SK-N-SH (cell line): Measurements from ENCODE around the gene CDH13. TPM values are rescaled to one million over a fixed set of nuclear protein-coding genes. Genes with fewer than 3 reads are reported as not detected.

Experiments
- CTCF ChIA-PET: fragments of 300-600, 350-600 bp; formaldehyde crosslinking; extraction: SDS; loops from one replicate; lab custom pipeline; 2021; lab: Yijun Ruan, JAX
- POLR2A ChIA-PET: fragments of 350-600 bp; sonication (Branson Sonifier 250); formaldehyde crosslinking; extraction: SDS; loops from one replicate; lab custom pipeline; 2020; ENCODE audit warnings: antibody characterized with exemption, inconsistent platforms; lab: Yijun Ruan, JAX
- DNase-seq: peaks from one replicate; pipeline ENCODE4 v3.0.0; 2012
- H2AFZ ChIP-seq: fragments of 200-600 bp; sonication (generic); 2 replicates; pipeline ENCODE4 v1.8.1; 2016; ENCODE audit warnings: antibody characterized with exemption, mild to moderate bottlenecking, low read depth
- H3F3A ChIP-seq: fragments of 200-600 bp; sonication (generic); replicated peaks from 2 replicates; pipeline ENCODE3; 2016; ENCODE audit warnings: antibody characterized with exemption, mild to moderate bottlenecking; ENCODE audit not compliant: insufficient read depth
- H3K27ac ChIP-seq, 2 experiments: fragments of 200-500 bp in 1 of 2; fragments of 200-600 bp in 1 of 2; sonication (Bioruptor generic) in 1 of 2; sonication (generic), shearing (Covaris generic) in 1 of 2; 2 replicates each; pipeline versions ENCODE4 v1.5.1 to v1.6.1; 2014 to 2016; ENCODE audit warnings: low read depth in 2 of 2, inconsistent platforms in 1 of 2, low read length in 1 of 2, mild to moderate bottlenecking in 1 of 2, mixed read lengths in 1 of 2
- H3K27me3 ChIP-seq: fragments of 200-600 bp; sonication (generic), shearing (Covaris generic); 2 replicates; pipeline ENCODE4 v1.6.1; 2016; ENCODE audit warnings: mixed run types; ENCODE audit not compliant: insufficient read depth
- H3K36me3 ChIP-seq, 2 experiments: fragments of 200-500 bp in 1 of 2; fragments of 200-600 bp in 1 of 2; sonication (Bioruptor generic) in 1 of 2; sonication (generic) in 1 of 2; replicated peaks in 1 of 2; 2 replicates each; pipeline versions ENCODE3 to v1.5.1; 2014 to 2016; ENCODE audit warnings: low read length in 1 of 2, mild to moderate bottlenecking in 1 of 2; ENCODE audit not compliant: insufficient read depth in 2 of 2, control insufficient read depth in 1 of 2
- H3K4me1 ChIP-seq, 2 experiments: fragments of 200-500 bp in 1 of 2; fragments of 200-600 bp in 1 of 2; sonication (Bioruptor generic) in 1 of 2; sonication (generic), shearing (Covaris generic) in 1 of 2; 2 replicates each; pipeline versions ENCODE4 v1.5.1 to v1.6.1; 2014 to 2016; ENCODE audit warnings: low read depth in 1 of 2, low read length in 1 of 2, mixed run types in 1 of 2; ENCODE audit not compliant: insufficient read depth in 2 of 2, control insufficient read depth in 1 of 2
- H3K4me2 ChIP-seq: fragments of 200-600 bp; sonication (generic), shearing (Covaris generic); 2 replicates; pipeline ENCODE4 v1.6.1; 2017; ENCODE audit warnings: mixed run types
- H3K4me3 ChIP-seq, 2 experiments: fragments of 200-500 bp in 1 of 2; fragments of 200-600 bp in 1 of 2; sonication (Bioruptor generic) in 1 of 2; sonication (generic), shearing (Covaris generic) in 1 of 2; 2 replicates each; pipeline versions ENCODE4 v1.5.1 to v1.8.1; 2014 to 2016; ENCODE audit warnings: low read depth in 2 of 2, inconsistent platforms in 1 of 2, low read length in 1 of 2, mild to moderate bottlenecking in 1 of 2, mixed read lengths in 1 of 2, moderate library complexity in 1 of 2
- H3K79me2 ChIP-seq: fragments of 200-600 bp; sonication (generic); 2 replicates; pipeline ENCODE4 v1.8.1; 2017; ENCODE audit warnings: mild to moderate bottlenecking; ENCODE audit not compliant: insufficient read depth
- H3K9ac ChIP-seq: fragments of 200-600 bp; sonication (generic); 2 replicates; pipeline ENCODE4 v1.6.1; 2017; ENCODE audit warnings: mixed run types
- H3K9me2 ChIP-seq: fragments of 200-600 bp; sonication (generic); 2 replicates; pipeline ENCODE4 v1.6.1; 2017; ENCODE audit warnings: mixed run types
- H3K9me3 ChIP-seq: fragments of 200-600 bp; sonication (generic); 2 replicates; pipeline ENCODE4 v1.6.1; 2017; ENCODE audit warnings: mixed run types, mild to moderate bottlenecking, moderate library complexity
- H4K20me1 ChIP-seq: fragments of 200-600 bp; sonication (generic); 2 replicates; pipeline ENCODE4 v1.6.1; 2017; ENCODE audit warnings: mild to moderate bottlenecking, mixed run types; ENCODE audit not compliant: insufficient read depth
- EP300 ChIP-seq, 2 experiments: IDR thresholded peaks; 2 replicates each; pipeline versions ENCODE4 v1.4.0 to v1.6.1; 2012; ENCODE audit warnings: borderline replicate concordance in 1 of 2, low read depth in 1 of 2, low read length in 1 of 2
- GABPA ChIP-seq: IDR thresholded peaks from 2 replicates; pipeline ENCODE4 v1.4.0; 2012; ENCODE audit warnings: low read depth, mild to moderate bottlenecking
- NRF1 ChIP-seq: IDR thresholded peaks from 2 replicates; pipeline ENCODE4 v1.6.1; 2012; ENCODE audit warnings: low read depth, mild to moderate bottlenecking, low read length
- POLR2AphosphoS5 ChIP-seq: IDR thresholded peaks from 2 replicates; pipeline ENCODE4 v1.6.1; 2012; ENCODE audit warnings: low read depth, low read length
- RFX5 ChIP-seq: IDR thresholded peaks from 2 replicates; pipeline ENCODE4 v1.6.1; 2012; ENCODE audit warnings: mild to moderate bottlenecking, improper control_type of control experiment, low read length
- TAF1 ChIP-seq: IDR thresholded peaks from 2 replicates; pipeline ENCODE4 v1.6.1; 2012; ENCODE audit warnings: low read depth, mild to moderate bottlenecking, low read length, moderate library complexity, borderline replicate concordance
- TEAD4 ChIP-seq: IDR thresholded peaks from 2 replicates; pipeline ENCODE4 v1.4.0; 2012; ENCODE audit warnings: mild to moderate bottlenecking, borderline replicate concordance; ENCODE audit not compliant: insufficient read depth
- WGBS: methylation state at CpG from one replicate; pipeline ENCODE4 v1.1.6; 2017; ENCODE audit warnings: low lambda C conversion rate; 5-methylcytosine and 5-hydroxymethylcytosine counted together
- polyA plus RNA-seq, 3 experiments: library from polyadenylated mRNA; depleted of rRNA; stranded (reverse); fragments of >200 nt; gene quantifications; 2 replicates each; pipeline ENCODE4 v1.2.3, GENCODE V29; 2012
- TF ChIP-seq, protein P1 (sequence below): fragments of 200-600 bp; sonication (generic); IDR thresholded peaks from 2 replicates; pipeline ENCODE4 v1.6.1; 2017; ENCODE audit warnings: antibody characterized with exemption, mild to moderate bottlenecking, moderate library complexity
- TF ChIP-seq, protein P2 (sequence below): IDR thresholded peaks from 2 replicates; pipeline ENCODE4 v1.4.0; 2012; ENCODE audit warnings: low read depth, borderline replicate concordance
- TF ChIP-seq, protein P3 (sequence below): IDR thresholded peaks from 2 replicates; pipeline ENCODE4 v1.6.1; 2012; ENCODE audit warnings: mild to moderate bottlenecking, low read depth, low read length, moderate library complexity
- TF ChIP-seq, protein P4 (sequence below): IDR thresholded peaks from 2 replicates; pipeline ENCODE4; 2012

CDH13 gene
- polyA plus RNA-seq, 1 of the 3 experiments (the other 2 are of a cell fraction): 93.0 TPM

DNA sequence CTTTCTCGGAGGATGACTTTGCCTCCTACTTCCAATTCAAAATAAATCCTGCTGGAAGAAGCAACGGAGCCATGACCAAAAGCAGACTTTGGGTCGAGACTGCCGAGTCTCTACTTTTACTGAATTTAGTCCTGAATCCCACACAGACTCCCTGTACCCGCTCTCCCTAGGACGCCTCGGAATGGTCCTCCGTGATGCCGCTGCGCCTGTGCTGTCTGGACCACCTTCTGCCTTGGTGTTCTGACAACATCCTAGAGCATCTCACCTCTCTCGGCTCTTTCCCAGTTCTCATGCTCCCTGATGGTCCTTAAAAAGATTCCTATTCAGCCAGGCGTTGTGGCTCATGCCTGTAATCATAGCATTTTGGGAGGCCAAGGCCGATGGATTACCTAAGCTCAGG lies 999.9 kb downstream of the CDH13 start (continued):
- TF ChIP-seq, protein P1, sequence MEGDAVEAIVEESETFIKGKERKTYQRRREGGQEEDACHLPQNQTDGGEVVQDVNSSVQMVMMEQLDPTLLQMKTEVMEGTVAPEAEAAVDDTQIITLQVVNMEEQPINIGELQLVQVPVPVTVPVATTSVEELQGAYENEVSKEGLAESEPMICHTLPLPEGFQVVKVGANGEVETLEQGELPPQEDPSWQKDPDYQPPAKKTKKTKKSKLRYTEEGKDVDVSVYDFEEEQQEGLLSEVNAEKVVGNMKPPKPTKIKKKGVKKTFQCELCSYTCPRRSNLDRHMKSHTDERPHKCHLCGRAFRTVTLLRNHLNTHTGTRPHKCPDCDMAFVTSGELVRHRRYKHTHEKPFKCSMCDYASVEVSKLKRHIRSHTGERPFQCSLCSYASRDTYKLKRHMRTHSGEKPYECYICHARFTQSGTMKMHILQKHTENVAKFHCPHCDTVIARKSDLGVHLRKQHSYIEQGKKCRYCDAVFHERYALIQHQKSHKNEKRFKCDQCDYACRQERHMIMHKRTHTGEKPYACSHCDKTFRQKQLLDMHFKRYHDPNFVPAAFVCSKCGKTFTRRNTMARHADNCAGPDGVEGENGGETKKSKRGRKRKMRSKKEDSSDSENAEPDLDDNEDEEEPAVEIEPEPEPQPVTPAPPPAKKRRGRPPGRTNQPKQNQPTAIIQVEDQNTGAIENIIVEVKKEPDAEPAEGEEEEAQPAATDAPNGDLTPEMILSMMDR: no peak

DNA sequence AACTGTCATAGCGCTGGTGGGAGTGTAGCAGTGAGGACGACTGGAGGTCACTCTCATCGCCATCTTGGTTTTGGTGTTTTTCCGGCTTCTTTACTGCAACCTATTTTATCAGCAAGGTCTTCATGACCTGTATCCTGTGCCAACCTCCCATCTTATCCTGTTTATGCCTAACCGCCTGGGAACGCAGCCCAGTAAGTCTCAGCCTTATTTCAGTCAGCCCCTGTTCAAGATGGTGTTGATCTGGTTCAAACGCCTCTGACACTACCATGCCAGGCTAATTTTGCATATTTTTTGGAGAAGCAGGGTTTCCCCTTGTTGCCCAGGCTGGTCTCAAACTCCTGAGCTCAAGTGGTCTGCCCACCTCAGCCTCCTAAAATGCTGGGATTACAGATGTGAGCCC lies 1001.2 kb downstream of the CDH13 start:
- no peak overlapping the region for H2AFZ ChIP-seq
- H3K79me2 ChIP-seq: no peaks in the 10 kb centered on the region
- H3K27me3 ChIP-seq: no peaks in the 10 kb centered on the region
- H3K36me3 ChIP-seq: no peaks in the 10 kb centered on the region
- H3K9me3 ChIP-seq: no peaks in the 10 kb centered on the region
- TF ChIP-seq, protein P2, sequence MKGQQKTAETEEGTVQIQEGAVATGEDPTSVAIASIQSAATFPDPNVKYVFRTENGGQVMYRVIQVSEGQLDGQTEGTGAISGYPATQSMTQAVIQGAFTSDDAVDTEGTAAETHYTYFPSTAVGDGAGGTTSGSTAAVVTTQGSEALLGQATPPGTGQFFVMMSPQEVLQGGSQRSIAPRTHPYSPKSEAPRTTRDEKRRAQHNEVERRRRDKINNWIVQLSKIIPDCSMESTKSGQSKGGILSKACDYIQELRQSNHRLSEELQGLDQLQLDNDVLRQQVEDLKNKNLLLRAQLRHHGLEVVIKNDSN: no peak
- TF ChIP-seq, protein P3, sequence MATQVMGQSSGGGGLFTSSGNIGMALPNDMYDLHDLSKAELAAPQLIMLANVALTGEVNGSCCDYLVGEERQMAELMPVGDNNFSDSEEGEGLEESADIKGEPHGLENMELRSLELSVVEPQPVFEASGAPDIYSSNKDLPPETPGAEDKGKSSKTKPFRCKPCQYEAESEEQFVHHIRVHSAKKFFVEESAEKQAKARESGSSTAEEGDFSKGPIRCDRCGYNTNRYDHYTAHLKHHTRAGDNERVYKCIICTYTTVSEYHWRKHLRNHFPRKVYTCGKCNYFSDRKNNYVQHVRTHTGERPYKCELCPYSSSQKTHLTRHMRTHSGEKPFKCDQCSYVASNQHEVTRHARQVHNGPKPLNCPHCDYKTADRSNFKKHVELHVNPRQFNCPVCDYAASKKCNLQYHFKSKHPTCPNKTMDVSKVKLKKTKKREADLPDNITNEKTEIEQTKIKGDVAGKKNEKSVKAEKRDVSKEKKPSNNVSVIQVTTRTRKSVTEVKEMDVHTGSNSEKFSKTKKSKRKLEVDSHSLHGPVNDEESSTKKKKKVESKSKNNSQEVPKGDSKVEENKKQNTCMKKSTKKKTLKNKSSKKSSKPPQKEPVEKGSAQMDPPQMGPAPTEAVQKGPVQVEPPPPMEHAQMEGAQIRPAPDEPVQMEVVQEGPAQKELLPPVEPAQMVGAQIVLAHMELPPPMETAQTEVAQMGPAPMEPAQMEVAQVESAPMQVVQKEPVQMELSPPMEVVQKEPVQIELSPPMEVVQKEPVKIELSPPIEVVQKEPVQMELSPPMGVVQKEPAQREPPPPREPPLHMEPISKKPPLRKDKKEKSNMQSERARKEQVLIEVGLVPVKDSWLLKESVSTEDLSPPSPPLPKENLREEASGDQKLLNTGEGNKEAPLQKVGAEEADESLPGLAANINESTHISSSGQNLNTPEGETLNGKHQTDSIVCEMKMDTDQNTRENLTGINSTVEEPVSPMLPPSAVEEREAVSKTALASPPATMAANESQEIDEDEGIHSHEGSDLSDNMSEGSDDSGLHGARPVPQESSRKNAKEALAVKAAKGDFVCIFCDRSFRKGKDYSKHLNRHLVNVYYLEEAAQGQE: no peak
- TF ChIP-seq NRF1 (no peak), RFX5 (no peak), POLR2AphosphoS5 (no peak), TAF1 (no peak), GABPA (no peak), TEAD4 (no peak), EP300 (IDR thresholded peaks at IDR 0.05; ENCODE audit: borderline replicate concordance in 1 of 2, low read depth in 1 of 2, low read length in 1 of 2) (no peak)
- TF ChIP-seq, protein P4, sequence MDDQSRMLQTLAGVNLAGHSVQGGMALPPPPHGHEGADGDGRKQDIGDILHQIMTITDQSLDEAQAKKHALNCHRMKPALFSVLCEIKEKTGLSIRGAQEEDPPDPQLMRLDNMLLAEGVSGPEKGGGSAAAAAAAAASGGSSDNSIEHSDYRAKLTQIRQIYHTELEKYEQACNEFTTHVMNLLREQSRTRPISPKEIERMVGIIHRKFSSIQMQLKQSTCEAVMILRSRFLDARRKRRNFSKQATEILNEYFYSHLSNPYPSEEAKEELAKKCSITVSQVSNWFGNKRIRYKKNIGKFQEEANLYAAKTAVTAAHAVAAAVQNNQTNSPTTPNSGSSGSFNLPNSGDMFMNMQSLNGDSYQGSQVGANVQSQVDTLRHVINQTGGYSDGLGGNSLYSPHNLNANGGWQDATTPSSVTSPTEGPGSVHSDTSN: no peak
- TF ChIP-seq, all 33 proteins: peak for 0
- whole genome bisulfite sequencing: 49% methylated on average over 7 of the region's 7 CpGs
- ChIA-PET POLR2A (no interaction called here), CTCF (no interaction called here)
- H3K4me2 ChIP-seq: no peak overlapping the region
- no peak overlapping the region for H3K27ac ChIP-seq
- no peak overlapping the region for H3K9ac ChIP-seq
- DNase-seq: no peak
- H4K20me1 ChIP-seq: no peaks in the 10 kb centered on the region
- no peaks in the 10 kb centered on the region for H3K4me1 ChIP-seq
- no peak overlapping the region for H3K4me3 ChIP-seq
- no peaks in the 10 kb centered on the region for H3F3A ChIP-seq
- H3K9me2 ChIP-seq: no peaks in the 10 kb centered on the region
